GM12878 (cell line): Measurements from ENCODE around the gene TMEM41A.

Experiments
- BCL11A ChIP-seq: IDR thresholded peaks from 2 replicates; pipeline ENCODE4 v1.6.1; 2011; ENCODE audit warnings: low read depth, low read length
- BMI1 ChIP-seq: fragments of 450-650 bp; IDR thresholded peaks from 2 replicates; pipeline ENCODE4 v1.6.1; 2016; ENCODE audit warnings: mild to moderate bottlenecking, moderate library complexity, borderline replicate concordance
- CTCF ChIP-seq, 3 experiments: IDR thresholded peaks in 2 of 3; conservative IDR thresholded peaks in 1 of 3; 2 replicates each; pipeline ENCODE4 v1.5.1; 2011; ENCODE audit warnings: low read depth in 3 of 3, low read length in 3 of 3, mild to moderate bottlenecking in 3 of 3, control low read depth in 2 of 3, moderate library complexity in 2 of 3, inconsistent platforms in 1 of 3, mixed read lengths in 1 of 3; ENCODE audit not compliant: control insufficient read depth in 2 of 3, insufficient read depth in 1 of 3; ENCODE audit errors: extremely low read depth in 1 of 3
- EZH2 ChIP-seq: IDR thresholded peaks from 2 replicates; pipeline ENCODE4 v1.6.1; 2012; ENCODE audit warnings: low read depth, mild to moderate bottlenecking, control low read depth, inconsistent platforms, low read length, borderline replicate concordance; ENCODE audit not compliant: control insufficient read depth
- GABPA ChIP-seq: IDR thresholded peaks from 2 replicates; pipeline ENCODE4 v1.6.1; 2014; ENCODE audit warnings: antibody characterized with exemption, low read depth, mild to moderate bottlenecking, inconsistent platforms
- PBX3 ChIP-seq: IDR thresholded peaks from 2 replicates; pipeline ENCODE4 v1.6.1; 2011; ENCODE audit warnings: mild to moderate bottlenecking, low read depth, low read length, moderate library complexity; ENCODE audit not compliant: insufficient replicate concordance
- POLR2A ChIP-seq: IDR thresholded peaks from 2 replicates; pipeline ENCODE4 v1.6.1; 2011; ENCODE audit warnings: low read depth, mild to moderate bottlenecking, low read length
- RFX5 ChIP-seq: IDR thresholded peaks from 2 replicates; pipeline ENCODE4 v1.6.1; 2011; ENCODE audit warnings: low read depth, low read length, improper control_type of control experiment
- SIN3A ChIP-seq: IDR thresholded peaks from 2 replicates; pipeline ENCODE4 v1.6.1; 2012; ENCODE audit warnings: low read depth, low read length, improper control_type of control experiment
- YY1 ChIP-seq: IDR thresholded peaks from 2 replicates; pipeline ENCODE4 v1.6.1; 2011; ENCODE audit warnings: low read depth, mild to moderate bottlenecking, low read length

- no peak for TF ChIP-seq SIN3A
- TF ChIP-seq POLR2A = no peak
- no peak for TF ChIP-seq GABPA
- TF ChIP-seq BCL11A = no peak
- no peak for TF ChIP-seq YY1
- TF ChIP-seq PBX3 = no peak
- no peak for TF ChIP-seq CTCF (IDR thresholded peaks at IDR 0.05 in 2 of 3, conservative IDR thresholded peaks at IDR 0.05 in 1 of 3; ENCODE audit: control insufficient read depth in 2 of 3, extremely low read depth in 1 of 3, insufficient read depth in 1 of 3, low read depth in 3 of 3, low read length in 3 of 3)
- no peak for TF ChIP-seq BMI1
- TF ChIP-seq EZH2 = no peak
- TF ChIP-seq RFX5 = no peak
Measured at GRCh38 chr3:185444329-185444728, 54.5 kb downstream of the TMEM41A start.
